Spleen (tissue), 7 donors: Measurements from ENCODE around the gene POU6F2.

Experiments
- POLR2A ChIP-seq, 3 donors: fragments of 450-650 bp; IDR thresholded peaks; one replicate each; pipeline ENCODE4 v1.5.1; 2017; ENCODE audit warnings: antibody characterized with exemption in 3 of 3, mild to moderate bottlenecking in 1 of 3
- TF ChIP-seq, protein P1 (sequence below), 11 experiments: fragments of 200-600 bp in 7 of 11; fragments of 450-650 bp in 4 of 11; sonication (generic) in 4 of 11; IDR thresholded peaks in 8 of 11; conservative IDR thresholded peaks in 3 of 11; 1 replicate in 7 of 11; 2 replicates in 4 of 11; pipeline versions ENCODE4 v1.4.0 to v1.8.0; 2016 to 2021; ENCODE audit warnings: antibody characterized with exemption in 11 of 11, inconsistent platforms in 4 of 11, mild to moderate bottlenecking in 1 of 11
- donor health status: DM: no; HTN: no; CAD: no; lungs with moderate emphysema.
- donor health status: DM: no; HTN: no; CAD: no.
- donor health status: DM: no; HTN: no; CAD: no.

DNA sequence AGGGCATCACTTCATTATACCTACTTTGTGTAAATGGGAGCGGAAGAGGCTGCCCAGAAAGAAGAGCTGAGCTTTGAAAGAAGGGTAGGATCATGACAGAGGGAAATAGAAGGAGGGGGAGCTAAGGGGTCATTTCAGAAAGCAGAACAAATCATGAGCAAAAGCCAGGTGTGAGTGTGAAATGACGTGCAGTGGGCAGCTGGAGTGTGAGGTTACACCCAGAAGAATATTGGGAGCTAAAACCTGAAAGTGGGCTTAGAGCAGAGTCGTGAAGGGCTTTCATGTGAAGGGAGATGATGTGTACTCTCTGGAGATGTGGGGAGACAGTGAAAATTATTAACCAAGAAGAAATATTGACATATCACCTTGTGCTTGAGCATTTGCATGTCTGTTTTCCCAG lies 343.5 kb downstream of the POU6F2 start:
- TF ChIP-seq, protein P1, sequence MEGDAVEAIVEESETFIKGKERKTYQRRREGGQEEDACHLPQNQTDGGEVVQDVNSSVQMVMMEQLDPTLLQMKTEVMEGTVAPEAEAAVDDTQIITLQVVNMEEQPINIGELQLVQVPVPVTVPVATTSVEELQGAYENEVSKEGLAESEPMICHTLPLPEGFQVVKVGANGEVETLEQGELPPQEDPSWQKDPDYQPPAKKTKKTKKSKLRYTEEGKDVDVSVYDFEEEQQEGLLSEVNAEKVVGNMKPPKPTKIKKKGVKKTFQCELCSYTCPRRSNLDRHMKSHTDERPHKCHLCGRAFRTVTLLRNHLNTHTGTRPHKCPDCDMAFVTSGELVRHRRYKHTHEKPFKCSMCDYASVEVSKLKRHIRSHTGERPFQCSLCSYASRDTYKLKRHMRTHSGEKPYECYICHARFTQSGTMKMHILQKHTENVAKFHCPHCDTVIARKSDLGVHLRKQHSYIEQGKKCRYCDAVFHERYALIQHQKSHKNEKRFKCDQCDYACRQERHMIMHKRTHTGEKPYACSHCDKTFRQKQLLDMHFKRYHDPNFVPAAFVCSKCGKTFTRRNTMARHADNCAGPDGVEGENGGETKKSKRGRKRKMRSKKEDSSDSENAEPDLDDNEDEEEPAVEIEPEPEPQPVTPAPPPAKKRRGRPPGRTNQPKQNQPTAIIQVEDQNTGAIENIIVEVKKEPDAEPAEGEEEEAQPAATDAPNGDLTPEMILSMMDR (IDR thresholded peaks at IDR 0.05 in 8 of 11, conservative IDR thresholded peaks at IDR 0.05 in 3 of 11) = no peak
- TF ChIP-seq POLR2A (IDR thresholded peaks at IDR 0.05) = no peak
